Measurements from ENCODE around the gene N4BP3.
"Not testable (repeated sequence)": the region's sequence is repeated elsewhere in the genome, so short reads cannot be mapped to it uniquely, and the experiment has no call there.

N4BP3 gene

DNA sequence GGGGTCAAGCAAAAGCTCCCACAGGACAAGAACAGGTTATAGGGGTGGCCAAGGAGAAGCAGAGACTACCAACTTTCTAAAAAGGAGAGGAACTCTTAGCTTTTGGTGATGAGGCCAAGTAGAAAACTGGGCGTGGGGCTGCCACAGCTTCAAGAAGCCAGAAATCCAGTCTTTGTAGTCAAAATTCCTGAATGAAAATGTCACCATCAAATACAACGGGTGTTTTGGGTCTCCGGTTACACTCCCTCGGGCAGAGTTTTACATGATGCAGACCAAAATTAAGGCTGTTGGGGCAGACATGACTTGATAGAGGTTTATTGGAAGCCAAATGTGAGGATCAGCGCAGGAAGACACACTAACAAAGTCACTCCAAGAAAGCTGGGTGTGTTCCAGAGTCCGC is 29.4 kb upstream of the N4BP3 start:
- H3K27ac ChIP-seq, result no peak overlapping the region
- TF ChIP-seq, protein P1, sequence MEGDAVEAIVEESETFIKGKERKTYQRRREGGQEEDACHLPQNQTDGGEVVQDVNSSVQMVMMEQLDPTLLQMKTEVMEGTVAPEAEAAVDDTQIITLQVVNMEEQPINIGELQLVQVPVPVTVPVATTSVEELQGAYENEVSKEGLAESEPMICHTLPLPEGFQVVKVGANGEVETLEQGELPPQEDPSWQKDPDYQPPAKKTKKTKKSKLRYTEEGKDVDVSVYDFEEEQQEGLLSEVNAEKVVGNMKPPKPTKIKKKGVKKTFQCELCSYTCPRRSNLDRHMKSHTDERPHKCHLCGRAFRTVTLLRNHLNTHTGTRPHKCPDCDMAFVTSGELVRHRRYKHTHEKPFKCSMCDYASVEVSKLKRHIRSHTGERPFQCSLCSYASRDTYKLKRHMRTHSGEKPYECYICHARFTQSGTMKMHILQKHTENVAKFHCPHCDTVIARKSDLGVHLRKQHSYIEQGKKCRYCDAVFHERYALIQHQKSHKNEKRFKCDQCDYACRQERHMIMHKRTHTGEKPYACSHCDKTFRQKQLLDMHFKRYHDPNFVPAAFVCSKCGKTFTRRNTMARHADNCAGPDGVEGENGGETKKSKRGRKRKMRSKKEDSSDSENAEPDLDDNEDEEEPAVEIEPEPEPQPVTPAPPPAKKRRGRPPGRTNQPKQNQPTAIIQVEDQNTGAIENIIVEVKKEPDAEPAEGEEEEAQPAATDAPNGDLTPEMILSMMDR (IDR thresholded peaks at IDR 0.05), result no peak

DNA sequence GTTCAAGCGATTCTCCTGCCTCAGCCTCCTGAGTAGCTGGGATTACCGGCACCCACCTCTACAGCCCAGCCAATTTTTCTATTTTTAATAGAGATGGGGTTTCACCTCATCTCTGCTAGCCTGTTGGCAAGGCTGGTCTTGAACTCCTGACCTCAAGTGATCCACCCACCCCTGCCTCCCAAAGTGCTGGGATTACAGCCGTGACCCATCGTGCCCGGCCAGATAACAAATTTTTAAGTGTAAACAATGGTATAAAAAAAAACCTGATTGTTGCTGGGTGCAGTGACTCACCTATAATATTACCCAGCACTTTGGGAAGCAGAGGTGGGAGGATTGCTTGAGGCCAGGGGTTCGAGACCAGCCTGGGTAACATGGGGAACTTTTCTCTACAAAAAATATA is 28.0 kb upstream of the N4BP3 start:
- TF ChIP-seq ZFX (IDR thresholded peaks at IDR 0.05; ENCODE audit: borderline replicate concordance), result no peak
- TF ChIP-seq, protein P1 (IDR thresholded peaks at IDR 0.05), result no peak
- no peak overlapping the region for H3K27ac ChIP-seq

DNA sequence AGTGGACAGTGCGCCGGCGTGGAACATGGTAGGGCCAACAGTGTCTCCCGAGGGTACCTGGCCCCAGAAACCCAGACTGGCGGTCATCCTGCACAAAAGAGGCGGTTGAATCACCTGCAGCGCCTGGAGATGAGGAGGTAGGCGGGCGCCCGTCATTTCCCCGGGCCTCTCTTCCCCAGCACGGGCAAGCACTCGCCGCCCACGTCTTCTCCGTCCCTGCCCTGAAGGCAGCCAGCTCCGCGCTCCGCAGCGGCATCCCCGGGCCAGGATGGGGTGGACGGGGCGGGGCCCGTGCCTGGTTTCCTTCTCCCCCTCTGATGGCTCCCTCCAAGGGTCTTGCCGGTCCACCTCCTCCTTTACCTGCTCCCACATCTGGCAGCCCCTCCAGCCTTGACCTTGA is 27.1 kb upstream of the N4BP3 start:
- H3K27ac ChIP-seq, result no peak overlapping the region
- no peak for TF ChIP-seq ZFX (IDR thresholded peaks at IDR 0.05; ENCODE audit: borderline replicate concordance)
- TF ChIP-seq, protein P1 (IDR thresholded peaks at IDR 0.05), result no peak

DNA sequence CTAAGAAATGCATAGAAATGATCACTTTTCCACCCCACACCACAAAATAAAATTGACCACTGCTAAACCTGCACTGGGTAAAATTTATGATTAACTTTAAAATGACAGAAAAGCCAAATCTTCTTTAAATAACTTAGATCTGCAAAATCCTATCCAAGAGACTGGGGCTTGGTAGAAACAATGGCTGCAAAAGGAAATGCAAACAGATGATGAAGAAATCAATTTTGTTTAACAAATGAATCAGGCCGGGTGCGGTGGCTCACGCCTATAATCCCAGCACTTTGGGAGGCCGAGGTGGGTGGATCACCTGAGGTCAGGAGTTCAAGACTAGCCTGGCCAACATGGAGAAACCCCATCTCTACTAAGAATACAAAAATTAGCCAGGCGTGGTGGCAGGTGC is 26.1 kb upstream of the N4BP3 start:
- not testable (repeated sequence) for H3K27ac ChIP-seq

DNA sequence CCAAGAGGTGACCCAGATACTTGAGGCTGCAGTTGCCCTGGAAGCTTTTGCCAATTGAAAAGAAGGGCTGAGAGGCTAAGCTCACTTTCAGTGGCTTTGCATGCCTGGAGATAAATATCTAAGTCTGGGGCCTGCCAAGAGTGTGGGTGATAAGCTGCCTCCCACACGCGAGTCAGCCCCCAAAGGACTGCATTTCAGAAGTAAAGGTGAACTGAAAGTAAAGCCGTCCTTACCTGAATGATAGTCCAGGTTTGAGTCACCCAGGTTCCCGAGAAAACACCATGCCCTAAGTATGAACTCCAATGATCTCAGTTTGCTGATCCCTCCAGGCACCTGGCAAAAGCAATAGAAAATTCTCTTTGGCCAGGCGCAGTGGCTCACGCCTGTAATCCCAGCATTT is 22.5 kb upstream of the N4BP3 start:
- no peak overlapping the region for H3K27ac ChIP-seq
- TF ChIP-seq ZFX (IDR thresholded peaks at IDR 0.05; ENCODE audit: borderline replicate concordance), result no peak
- TF ChIP-seq, protein P1 (IDR thresholded peaks at IDR 0.05), result no peak

DNA sequence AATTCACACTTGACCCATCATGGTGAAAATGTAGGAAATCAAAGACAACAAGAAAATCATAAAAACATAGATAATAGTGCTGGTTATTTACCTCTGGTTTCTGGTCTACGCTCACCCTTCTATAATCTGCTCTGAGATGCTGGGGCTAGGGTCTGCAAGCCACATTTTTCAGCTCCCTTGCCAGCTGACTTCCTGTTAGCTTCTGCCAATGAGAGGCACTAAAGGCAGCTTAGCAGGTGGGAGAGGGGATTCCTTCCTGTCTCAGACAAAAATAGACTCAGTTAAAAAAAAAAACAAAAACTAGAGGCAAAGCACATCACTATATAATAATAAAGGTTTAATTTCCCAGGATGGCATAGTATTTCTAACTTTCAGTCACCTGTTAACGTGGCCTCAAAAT is 20.2 kb upstream of the N4BP3 start:
- TF ChIP-seq, protein P1 (IDR thresholded peaks at IDR 0.05), result no peak
- TF ChIP-seq ZFX (IDR thresholded peaks at IDR 0.05; ENCODE audit: borderline replicate concordance), result no peak
- no peak overlapping the region for H3K27ac ChIP-seq

DNA sequence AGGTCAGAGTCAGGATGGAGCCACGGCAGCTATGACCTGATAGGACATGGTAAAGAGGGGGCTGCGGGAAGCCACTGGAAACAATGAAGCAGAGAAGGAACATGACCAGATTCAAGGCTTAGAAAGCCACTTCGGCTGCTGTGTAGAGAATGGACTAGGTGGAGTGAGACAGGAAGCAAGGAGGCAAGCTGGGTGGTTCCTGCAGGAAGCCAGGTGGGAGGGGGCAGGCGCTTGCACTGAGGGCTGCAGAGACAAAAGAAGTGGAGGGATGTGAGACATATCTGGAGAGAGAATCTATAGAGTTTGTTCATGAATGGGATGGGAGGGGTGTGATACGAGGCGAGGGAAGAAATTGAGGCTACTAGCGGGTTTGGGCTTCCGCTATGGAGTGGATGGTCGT is 19.0 kb upstream of the N4BP3 start:
- no peak for TF ChIP-seq ZFX (IDR thresholded peaks at IDR 0.05; ENCODE audit: borderline replicate concordance)
- TF ChIP-seq, protein P1 (IDR thresholded peaks at IDR 0.05), result no peak
- no peak overlapping the region for H3K27ac ChIP-seq

DNA sequence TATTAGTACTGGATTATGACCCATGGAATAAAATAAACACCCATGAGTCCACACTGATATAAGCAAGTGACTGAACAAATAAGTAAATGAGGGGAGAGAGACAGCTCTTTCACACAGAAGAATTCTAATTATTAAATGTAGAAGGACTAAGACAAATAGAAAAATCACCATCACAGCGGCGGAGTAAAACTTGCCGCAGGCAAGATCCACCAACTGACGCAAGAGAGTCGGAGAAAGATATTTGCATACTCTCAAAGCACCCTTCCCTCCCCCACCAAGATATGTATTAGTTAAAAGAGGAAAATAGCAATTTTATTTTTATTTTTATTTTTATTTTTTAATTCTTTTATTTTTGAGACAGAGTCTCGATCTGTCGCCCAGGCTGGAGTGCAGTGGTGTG is 14.6 kb upstream of the N4BP3 start:
- no peak for TF ChIP-seq ZFX (IDR thresholded peaks at IDR 0.05; ENCODE audit: borderline replicate concordance)
- TF ChIP-seq, protein P1 (IDR thresholded peaks at IDR 0.05), result no peak
- no peak overlapping the region for H3K27ac ChIP-seq
